Parathyroid adenoma (tissue), 2 donors: ENCODE results near the gene APLP2.

Source experiments
- H2AFZ ChIP-seq: fragments of 300-600 bp; sonication (generic); one replicate; pipeline ENCODE4 v1.7.0; 2017; ENCODE audit warnings: antibody characterized with exemption, mild to moderate bottlenecking
- H3K27ac ChIP-seq: fragments of 300-600 bp; sonication (generic); one replicate; pipeline ENCODE4 v1.7.0; 2017
- H3K27me3 ChIP-seq: fragments of 300-600 bp; sonication (generic); one replicate; pipeline ENCODE4 v1.7.0; 2017; ENCODE audit warnings: low read length; ENCODE audit not compliant: control insufficient read depth, insufficient read depth
- H3K36me3 ChIP-seq: fragments of 300-600 bp; sonication (generic); one replicate; pipeline ENCODE4 v1.7.0; 2017; ENCODE audit warnings: low read length; ENCODE audit not compliant: control insufficient read depth, insufficient read depth
- H3K4me1 ChIP-seq: fragments of 300-600 bp; sonication (generic); one replicate; pipeline ENCODE4 v1.7.0; 2017; ENCODE audit warnings: control low read depth
- H3K4me2 ChIP-seq: fragments of 300-600 bp; sonication (generic); one replicate; pipeline ENCODE4 v1.7.0; 2017; ENCODE audit warnings: low read length
- H3K4me3 ChIP-seq: fragments of 300-600 bp; sonication (generic); one replicate; pipeline ENCODE4 v1.7.0; 2017; ENCODE audit warnings: low read depth, low read length
- H3K79me2 ChIP-seq: fragments of 300-600 bp; sonication (generic); one replicate; pipeline ENCODE4 v1.7.0; 2017; ENCODE audit warnings: control low read depth
- H3K9ac ChIP-seq: fragments of 300-600 bp; sonication (generic); one replicate; pipeline ENCODE4 v1.7.0; 2017; ENCODE audit warnings: mild to moderate bottlenecking
- H3K9me3 ChIP-seq: fragments of 300-600 bp; sonication (generic); one replicate; pipeline ENCODE4 v1.7.0; 2017; ENCODE audit warnings: low read length; ENCODE audit not compliant: control insufficient read depth
- CTCF ChIP-seq: fragments of 300-600 bp; sonication (generic); IDR thresholded peaks from one replicate; pipeline ENCODE4 v1.7.0; 2017; ENCODE audit warnings: antibody characterized with exemption, mild to moderate bottlenecking
- donor health status: primary hyperparathyroidism.

The APLP2 gene

GRCh38 chr11:130125638-130126037 is 55.9 kb downstream of the APLP2 start:
- Histone ChIP-seq H3K4me1 (no peaks in the 10 kb centered on the region), H3K4me3 (no peak overlapping the region), H3K4me2 (no peak overlapping the region), H2AFZ (no peak overlapping the region), H3K27ac (no peak overlapping the region), H3K9ac (no peak overlapping the region), H3K36me3 (no peaks in the 10 kb centered on the region), H3K27me3 (no peaks in the 10 kb centered on the region), H3K79me2 (no peaks in the 10 kb centered on the region), H3K9me3 (no peaks in the 10 kb centered on the region)
- no peak for TF ChIP-seq CTCF

GRCh38 chr11:130126516-130126915 is 56.8 kb downstream of the APLP2 start:
- Histone ChIP-seq H3K4me1 (no peaks in the 10 kb centered on the region), H2AFZ (no peak overlapping the region), H3K27ac (no peak overlapping the region), H3K4me2 (no peak overlapping the region), H3K27me3 (no peaks in the 10 kb centered on the region), H3K4me3 (no peak overlapping the region), H3K79me2 (no peaks in the 10 kb centered on the region), H3K36me3 (no peaks in the 10 kb centered on the region), H3K9ac (no peak overlapping the region), H3K9me3 (no peaks in the 10 kb centered on the region)
- no peak for TF ChIP-seq CTCF

GRCh38 chr11:130127509-130127908 is 57.8 kb downstream of the APLP2 start:
- no peaks in the 10 kb centered on the region for H3K79me2 ChIP-seq
- no peak overlapping the region for H3K27ac ChIP-seq
- TF ChIP-seq CTCF: no peak
- no peak overlapping the region for H3K4me3 ChIP-seq
- H3K4me2 ChIP-seq: no peak overlapping the region
- no peaks in the 10 kb centered on the region for H3K4me1 ChIP-seq
- no peaks in the 10 kb centered on the region for H3K36me3 ChIP-seq
- H3K9me3 ChIP-seq: no peaks in the 10 kb centered on the region
- no peaks in the 10 kb centered on the region for H3K27me3 ChIP-seq
- no peak overlapping the region for H3K9ac ChIP-seq
- no peak overlapping the region for H2AFZ ChIP-seq

- H2AFZ ChIP-seq: no peak overlapping the region
- no peak overlapping the region for H3K4me2 ChIP-seq
- H3K79me2 ChIP-seq: no peaks in the 10 kb centered on the region
- no peak overlapping the region for H3K4me3 ChIP-seq
- no peaks in the 10 kb centered on the region for H3K4me1 ChIP-seq
- TF ChIP-seq CTCF: no peak
- H3K27ac ChIP-seq: no peak overlapping the region
- no peaks in the 10 kb centered on the region for H3K36me3 ChIP-seq
- no peaks in the 10 kb centered on the region for H3K9me3 ChIP-seq
- H3K27me3 ChIP-seq: no peaks in the 10 kb centered on the region
- H3K9ac ChIP-seq: no peak overlapping the region
These were observed 58.9 kb downstream of the APLP2 start for GRCh38 chr11:130128626-130129025.

GRCh38 chr11:130129922-130130321 is 60.2 kb downstream of the APLP2 start:
- Histone ChIP-seq H3K27ac (no peak overlapping the region), H3K4me2 (no peak overlapping the region), H3K9ac (no peak overlapping the region), H2AFZ (no peak overlapping the region), H3K79me2 (no peaks in the 10 kb centered on the region), H3K4me3 (no peak overlapping the region), H3K4me1 (no peaks in the 10 kb centered on the region), H3K27me3 (no peaks in the 10 kb centered on the region), H3K9me3 (no peaks in the 10 kb centered on the region), H3K36me3 (no peaks in the 10 kb centered on the region)
- TF ChIP-seq CTCF: no peak
